Uterus (tissue), 4 donors: ENCODE data around the gene CACHD1. TPM values are rescaled to one million over a fixed set of nuclear protein-coding genes. Genes with fewer than 3 reads are reported as not detected.

ENCODE experiments used
- DNase-seq, 2 donors: peaks; one replicate each; pipeline ENCODE4 v3.0.0-alpha.2; 2019 to 2020
- H3K27ac ChIP-seq, 2 donors: fragments of 200-600 bp; sonication (generic); 1 replicate in 1 of 2; 2 replicates in 1 of 2; pipeline ENCODE4 v1.5.1; 2016 to 2018
- H3K27me3 ChIP-seq, 2 donors: fragments of 200-600 bp; sonication (generic); one replicate each; pipeline ENCODE4 v1.5.1; 2018 to 2019; ENCODE audit warnings: control low read depth in 1 of 2
- H3K36me3 ChIP-seq, 2 donors: fragments of 200-600 bp; sonication (generic); one replicate each; pipeline ENCODE4 v1.5.1; 2019; ENCODE audit warnings: control low read depth in 1 of 2
- H3K4me1 ChIP-seq, 2 donors: fragments of 200-600 bp; sonication (generic); one replicate each; pipeline ENCODE4 v1.5.1; 2018 to 2019; ENCODE audit warnings: control low read depth in 1 of 2
- H3K4me3 ChIP-seq, 2 donors: fragments of 200-600 bp; sonication (generic); 1 replicate in 1 of 2; 2 replicates in 1 of 2; pipeline ENCODE4 v1.5.1; 2018 to 2019; ENCODE audit warnings: mild to moderate bottlenecking in 1 of 2
- H3K9me3 ChIP-seq, 2 donors: fragments of 200-600 bp; sonication (generic); one replicate each; pipeline ENCODE4 v1.5.1; 2019; ENCODE audit warnings: control low read depth in 1 of 2
- POLR2A ChIP-seq, 2 donors: fragments of 450-650 bp; IDR thresholded peaks; one replicate each; pipeline ENCODE4 v1.6.1; 2016; ENCODE audit warnings: antibody characterized with exemption in 2 of 2, mild to moderate bottlenecking in 1 of 2, moderate library complexity in 1 of 2
- intact Hi-C: fragments of 100-400 bp; cut with DNase I; formaldehyde crosslinking; loops from one replicate; pipeline ENCODE4 v1.15.1; 2023; ENCODE audit warnings: low total_unique reads
- total RNA-seq, 4 donors: library from RNA; depleted of rRNA in 3 of 4; stranded (reverse); fragments of >200 nt in 3 of 4; gene quantifications; one replicate each; pipeline versions ENCODE4 v1.1.0 to v1.2.4, GENCODE V29; 2014 to 2023
- TF ChIP-seq, protein P1 (sequence below), 4 experiments: fragments of 200-600 bp in 2 of 4; fragments of 450-650 bp in 2 of 4; sonication (generic) in 2 of 4; IDR thresholded peaks; one replicate each; pipeline ENCODE4 v1.5.1; 2016 to 2019; ENCODE audit warnings: antibody characterized with exemption in 4 of 4, mild to moderate bottlenecking in 2 of 4, moderate library complexity in 1 of 4
- donor health status: DM: yes; HTN: yes; CAD: no.

CACHD1 gene
- total RNA-seq, 4 donors from 2014 or later, result 19.2 to 39.9 (median 28.8) TPM

GRCh38 chr1:64678366-64678765 lies 208.4 kb downstream of the CACHD1 start:
- Histone ChIP-seq H3K27me3 (no peaks in the 10 kb centered on the region), H3K9me3 (no peaks in the 10 kb centered on the region), H3K4me1 (no peaks in the 10 kb centered on the region), H3K36me3 (no peaks in the 10 kb centered on the region), H3K4me3 (no peak overlapping the region), H3K27ac (no peak overlapping the region)
- no peak for DNase-seq
- intact Hi-C loops, result loop anchor here (10.0 kb wide), 1 partner anchor 414 kb away; no protein-coding TSS in a partner anchor
- TF ChIP-seq POLR2A (IDR thresholded peaks at IDR 0.05), result no peak
- TF ChIP-seq, protein P1, sequence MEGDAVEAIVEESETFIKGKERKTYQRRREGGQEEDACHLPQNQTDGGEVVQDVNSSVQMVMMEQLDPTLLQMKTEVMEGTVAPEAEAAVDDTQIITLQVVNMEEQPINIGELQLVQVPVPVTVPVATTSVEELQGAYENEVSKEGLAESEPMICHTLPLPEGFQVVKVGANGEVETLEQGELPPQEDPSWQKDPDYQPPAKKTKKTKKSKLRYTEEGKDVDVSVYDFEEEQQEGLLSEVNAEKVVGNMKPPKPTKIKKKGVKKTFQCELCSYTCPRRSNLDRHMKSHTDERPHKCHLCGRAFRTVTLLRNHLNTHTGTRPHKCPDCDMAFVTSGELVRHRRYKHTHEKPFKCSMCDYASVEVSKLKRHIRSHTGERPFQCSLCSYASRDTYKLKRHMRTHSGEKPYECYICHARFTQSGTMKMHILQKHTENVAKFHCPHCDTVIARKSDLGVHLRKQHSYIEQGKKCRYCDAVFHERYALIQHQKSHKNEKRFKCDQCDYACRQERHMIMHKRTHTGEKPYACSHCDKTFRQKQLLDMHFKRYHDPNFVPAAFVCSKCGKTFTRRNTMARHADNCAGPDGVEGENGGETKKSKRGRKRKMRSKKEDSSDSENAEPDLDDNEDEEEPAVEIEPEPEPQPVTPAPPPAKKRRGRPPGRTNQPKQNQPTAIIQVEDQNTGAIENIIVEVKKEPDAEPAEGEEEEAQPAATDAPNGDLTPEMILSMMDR (IDR thresholded peaks at IDR 0.05), result no peak

DNA sequence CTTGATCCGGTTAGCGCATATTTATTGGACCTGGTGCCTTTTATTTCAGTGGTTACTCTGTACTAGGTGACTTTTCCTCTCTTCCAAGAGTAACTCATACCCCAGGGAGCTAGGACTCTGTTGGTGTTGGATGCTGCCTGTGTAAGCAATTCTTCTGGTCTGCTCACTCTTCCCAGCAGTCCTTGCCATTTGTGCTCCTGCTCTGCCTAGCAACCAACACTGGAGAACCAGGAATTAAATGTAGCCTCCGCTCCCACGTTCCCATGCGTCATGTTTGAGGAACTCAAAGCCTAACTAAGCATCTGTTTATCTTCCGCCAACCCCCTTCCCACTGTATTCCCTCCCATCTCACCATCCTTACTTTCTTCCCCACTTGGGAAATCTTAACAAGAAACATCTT lies 209.2 kb downstream of the CACHD1 start:
- no peaks in the 10 kb centered on the region for H3K27me3 ChIP-seq
- no peak for TF ChIP-seq POLR2A (IDR thresholded peaks at IDR 0.05)
- TF ChIP-seq, protein P1 (IDR thresholded peaks at IDR 0.05), result no peak
- H3K4me1 ChIP-seq, result no peaks in the 10 kb centered on the region
- intact Hi-C loops, result loop anchor here (10.0 kb wide), 1 partner anchor 414 kb away; no protein-coding TSS in a partner anchor
- H3K9me3 ChIP-seq, result no peaks in the 10 kb centered on the region
- no peaks in the 10 kb centered on the region for H3K36me3 ChIP-seq
- no peak overlapping the region for H3K27ac ChIP-seq
- no peak for DNase-seq
- H3K4me3 ChIP-seq, result no peak overlapping the region

- Histone ChIP-seq H3K4me1 (no peaks in the 10 kb centered on the region), H3K9me3 (no peaks in the 10 kb centered on the region), H3K4me3 (no peak overlapping the region), H3K36me3 (no peaks in the 10 kb centered on the region), H3K27ac (no peak overlapping the region), H3K27me3 (no peaks in the 10 kb centered on the region)
- DNase-seq, result no peak
- no peak for TF ChIP-seq POLR2A (IDR thresholded peaks at IDR 0.05)
- TF ChIP-seq, protein P1 (IDR thresholded peaks at IDR 0.05), result no peak
- intact Hi-C loops, result loop anchor here (10.0 kb wide), 1 partner anchor 144 kb away; no protein-coding TSS in a partner anchor
Measured at GRCh38 chr1:64680599-64680998, 210.7 kb downstream of the CACHD1 start.

DNA sequence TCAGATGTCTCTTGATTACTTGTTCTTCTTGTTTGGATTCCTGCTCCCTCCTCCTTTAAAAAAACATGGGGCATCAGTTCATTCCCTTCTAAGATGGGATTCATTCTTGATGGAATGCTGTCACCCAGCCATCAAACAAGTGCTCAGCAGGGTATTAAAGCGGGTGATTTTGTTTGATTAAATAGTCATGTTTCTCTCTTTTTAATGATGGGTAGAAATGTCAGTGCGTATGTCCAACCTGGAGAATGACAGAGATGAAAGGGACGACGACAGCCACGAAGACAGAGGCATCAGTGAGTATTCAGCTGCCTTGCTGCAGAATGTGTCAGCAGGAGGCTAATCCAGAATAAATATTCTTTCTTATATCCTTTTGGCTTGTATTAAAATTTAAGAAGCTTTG lies 211.1 kb downstream of the CACHD1 start:
- Histone ChIP-seq H3K27me3 (no peaks in the 10 kb centered on the region), H3K4me3 (no peak overlapping the region), H3K36me3 (no peaks in the 10 kb centered on the region), H3K27ac (no peak overlapping the region), H3K4me1 (no peaks in the 10 kb centered on the region), H3K9me3 (no peaks in the 10 kb centered on the region)
- TF ChIP-seq POLR2A (IDR thresholded peaks at IDR 0.05), result no peak
- TF ChIP-seq, protein P1 (IDR thresholded peaks at IDR 0.05), result no peak
- DNase-seq, result no peak
- intact Hi-C loops, result loop anchor here (10.0 kb wide), 1 partner anchor 144 kb away; no protein-coding TSS in a partner anchor

GRCh38 chr1:64683419-64683818 lies 213.5 kb downstream of the CACHD1 start:
- no peaks in the 10 kb centered on the region for H3K9me3 ChIP-seq
- no peak overlapping the region for H3K27ac ChIP-seq
- H3K27me3 ChIP-seq, result no peaks in the 10 kb centered on the region
- DNase-seq, result no peak
- H3K4me3 ChIP-seq, result no peak overlapping the region
- no peaks in the 10 kb centered on the region for H3K4me1 ChIP-seq
- no peaks in the 10 kb centered on the region for H3K36me3 ChIP-seq
- TF ChIP-seq, protein P1 (IDR thresholded peaks at IDR 0.05), result no peak
- TF ChIP-seq POLR2A (IDR thresholded peaks at IDR 0.05), result no peak
- intact Hi-C loops, result loop anchor here (10.0 kb wide), 1 partner anchor 141 kb away; no protein-coding TSS in a partner anchor
